ENCODE results near the gene TUBA3E. TPM values are rescaled to one million over a fixed set of nuclear protein-coding genes. Genes with fewer than 3 reads are reported as not detected.

Gene TUBA3E
- total and polyA plus RNA-seq, 2 of the 13 experiments (the other 11 are each of a cell fraction or from before 2014, with no cell fraction given) = not detected

- TF ChIP-seq ETS1 (CRISPR knock-in tag; IDR thresholded peaks at IDR 0.05) (no peak), ATF4 (CRISPR knock-in tag; IDR thresholded peaks at IDR 0.05) (no peak), TRIM24 (CRISPR knock-in tag; IDR thresholded peaks at IDR 0.05) (no peak), ZNF781 (CRISPR knock-in tag; IDR thresholded peaks at IDR 0.05; ENCODE audit: borderline replicate concordance, not compliant biosample characterization) (no peak), ZNF138 (CRISPR knock-in tag; IDR thresholded peaks at IDR 0.05; ENCODE audit: low read depth) (no peak), ZNF749 (CRISPR knock-in tag; IDR thresholded peaks at IDR 0.05; ENCODE audit: borderline replicate concordance) (no peak), ZFP91 (CRISPR knock-in tag; IDR thresholded peaks at IDR 0.05; ENCODE audit: borderline replicate concordance) (no peak), ZSCAN31 (CRISPR knock-in tag; IDR thresholded peaks at IDR 0.05; ENCODE audit: low read depth) (no peak), ETV6 (CRISPR knock-in tag; conservative IDR thresholded peaks at IDR 0.05) (no peak), SOX13 (IDR thresholded peaks at IDR 0.05) (no peak), SOX13 (CRISPR knock-in tag; conservative IDR thresholded peaks at IDR 0.05 in 1 of 2, IDR thresholded peaks at IDR 0.05 in 1 of 2) (peak in 1 of 2 experiments; percentile 85; a peak in 2 of 4 replicates), FOXP1 (IDR thresholded peaks at IDR 0.05) (no peak), FOXP1 (CRISPR knock-in tag; IDR thresholded peaks at IDR 0.05) (peak; percentile 15; the same call in 1 of the 2 replicates), HOXA5 (CRISPR knock-in tag; IDR thresholded peaks at IDR 0.05) (no peak), NR2F1 (CRISPR knock-in tag; IDR thresholded peaks at IDR 0.05) (no peak), GATAD2A (CRISPR knock-in tag; IDR thresholded peaks at IDR 0.05) (0 out of 2 replicates have a peak, but pooled peaks have one; percentile 15), LCORL (IDR thresholded peaks at IDR 0.05) (no peak), LCORL (CRISPR knock-in tag; IDR thresholded peaks at IDR 0.05) (no peak), POLR2G (IDR thresholded peaks at IDR 0.05; ENCODE audit: low read depth, low read length) (no peak)
- TF ChIP-seq, protein P1, sequence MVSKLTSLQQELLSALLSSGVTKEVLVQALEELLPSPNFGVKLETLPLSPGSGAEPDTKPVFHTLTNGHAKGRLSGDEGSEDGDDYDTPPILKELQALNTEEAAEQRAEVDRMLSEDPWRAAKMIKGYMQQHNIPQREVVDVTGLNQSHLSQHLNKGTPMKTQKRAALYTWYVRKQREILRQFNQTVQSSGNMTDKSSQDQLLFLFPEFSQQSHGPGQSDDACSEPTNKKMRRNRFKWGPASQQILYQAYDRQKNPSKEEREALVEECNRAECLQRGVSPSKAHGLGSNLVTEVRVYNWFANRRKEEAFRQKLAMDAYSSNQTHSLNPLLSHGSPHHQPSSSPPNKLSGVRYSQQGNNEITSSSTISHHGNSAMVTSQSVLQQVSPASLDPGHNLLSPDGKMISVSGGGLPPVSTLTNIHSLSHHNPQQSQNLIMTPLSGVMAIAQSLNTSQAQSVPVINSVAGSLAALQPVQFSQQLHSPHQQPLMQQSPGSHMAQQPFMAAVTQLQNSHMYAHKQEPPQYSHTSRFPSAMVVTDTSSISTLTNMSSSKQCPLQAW (CRISPR knock-in tag; IDR thresholded peaks at IDR 0.05) = no peak
- TF ChIP-seq, protein P2, sequence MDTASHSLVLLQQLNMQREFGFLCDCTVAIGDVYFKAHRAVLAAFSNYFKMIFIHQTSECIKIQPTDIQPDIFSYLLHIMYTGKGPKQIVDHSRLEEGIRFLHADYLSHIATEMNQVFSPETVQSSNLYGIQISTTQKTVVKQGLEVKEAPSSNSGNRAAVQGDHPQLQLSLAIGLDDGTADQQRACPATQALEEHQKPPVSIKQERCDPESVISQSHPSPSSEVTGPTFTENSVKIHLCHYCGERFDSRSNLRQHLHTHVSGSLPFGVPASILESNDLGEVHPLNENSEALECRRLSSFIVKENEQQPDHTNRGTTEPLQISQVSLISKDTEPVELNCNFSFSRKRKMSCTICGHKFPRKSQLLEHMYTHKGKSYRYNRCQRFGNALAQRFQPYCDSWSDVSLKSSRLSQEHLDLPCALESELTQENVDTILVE (CRISPR knock-in tag; IDR thresholded peaks at IDR 0.05) = no peak
- TF ChIP-seq, protein P3, sequence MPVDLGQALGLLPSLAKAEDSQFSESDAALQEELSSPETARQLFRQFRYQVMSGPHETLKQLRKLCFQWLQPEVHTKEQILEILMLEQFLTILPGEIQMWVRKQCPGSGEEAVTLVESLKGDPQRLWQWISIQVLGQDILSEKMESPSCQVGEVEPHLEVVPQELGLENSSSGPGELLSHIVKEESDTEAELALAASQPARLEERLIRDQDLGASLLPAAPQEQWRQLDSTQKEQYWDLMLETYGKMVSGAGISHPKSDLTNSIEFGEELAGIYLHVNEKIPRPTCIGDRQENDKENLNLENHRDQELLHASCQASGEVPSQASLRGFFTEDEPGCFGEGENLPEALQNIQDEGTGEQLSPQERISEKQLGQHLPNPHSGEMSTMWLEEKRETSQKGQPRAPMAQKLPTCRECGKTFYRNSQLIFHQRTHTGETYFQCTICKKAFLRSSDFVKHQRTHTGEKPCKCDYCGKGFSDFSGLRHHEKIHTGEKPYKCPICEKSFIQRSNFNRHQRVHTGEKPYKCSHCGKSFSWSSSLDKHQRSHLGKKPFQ (CRISPR knock-in tag; IDR thresholded peaks at IDR 0.05; ENCODE audit: insufficient replicate concordance) = no peak
These were observed 42.9 kb upstream of the TUBA3E start (continued) for GRCh38 chr2:130241041-130241707.

All from HepG2 (cell line).